Amniotic stem cell (primary cell): ENCODE results near the gene GMPR.

Experiments
- DNase-seq: peaks from one replicate; lab custom pipeline; 2025; lab: John Stamatoyannopoulos, UW

Gene GMPR

DNA sequence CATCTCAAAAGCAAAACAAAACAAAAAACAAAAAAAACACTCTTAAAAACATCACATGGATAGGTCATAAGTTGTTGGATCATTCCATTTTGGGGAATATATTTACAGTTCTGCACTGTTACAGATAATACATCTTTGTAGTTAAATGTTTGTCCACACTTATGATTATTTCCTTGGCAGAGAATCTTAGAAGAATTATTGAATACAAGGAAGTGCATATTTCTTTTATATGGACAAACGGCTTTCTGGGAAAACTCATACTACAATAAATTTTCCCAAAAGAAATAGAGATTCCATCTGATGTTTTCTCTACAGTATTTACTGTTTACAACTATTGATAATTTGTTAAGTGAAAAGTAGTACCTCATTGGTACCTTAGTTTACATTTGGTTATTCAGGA, 33.8 kb downstream of the GMPR start:
- DNase-seq, result no peak

GRCh38 chr6:16273256-16273655, 34.9 kb downstream of the GMPR start:
- peak; percentile 10 for DNase-seq

GRCh38 chr6:16274483-16274882, 36.1 kb downstream of the GMPR start:
- DNase-seq, result no peak

DNA sequence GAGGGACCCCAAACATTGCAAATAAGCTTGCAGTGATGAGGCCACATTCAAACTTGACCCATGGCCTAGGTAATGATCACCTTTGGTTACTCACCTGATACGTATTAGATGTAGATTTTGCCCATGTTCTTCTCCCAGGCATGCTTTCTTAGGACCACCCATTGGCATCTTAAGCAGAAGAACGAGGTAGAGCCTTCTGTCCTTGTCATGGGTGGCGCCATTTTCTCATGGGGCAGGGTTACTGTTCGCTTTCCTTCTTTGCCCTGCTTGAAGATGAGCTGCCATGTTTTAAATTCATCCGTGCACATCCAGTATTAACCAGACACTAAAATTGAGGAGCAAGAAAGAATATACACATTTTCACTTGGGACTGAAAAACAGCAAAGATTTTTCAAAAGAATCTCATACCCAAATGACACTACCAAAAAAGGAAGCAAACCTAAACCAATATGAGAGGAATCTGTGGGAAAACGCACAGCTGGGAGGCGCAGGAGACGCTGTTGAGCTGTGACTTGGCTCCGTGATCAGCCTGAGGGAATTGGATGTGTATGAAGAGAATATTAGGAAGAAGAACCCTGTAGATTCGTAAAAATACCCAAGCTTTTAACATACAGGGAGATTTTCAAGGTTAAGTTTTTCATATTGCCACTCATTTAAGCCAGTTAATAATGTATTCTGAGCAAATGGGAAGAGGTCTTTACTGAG, 36.6 kb downstream of the GMPR start:
- no peak for DNase-seq

DNA sequence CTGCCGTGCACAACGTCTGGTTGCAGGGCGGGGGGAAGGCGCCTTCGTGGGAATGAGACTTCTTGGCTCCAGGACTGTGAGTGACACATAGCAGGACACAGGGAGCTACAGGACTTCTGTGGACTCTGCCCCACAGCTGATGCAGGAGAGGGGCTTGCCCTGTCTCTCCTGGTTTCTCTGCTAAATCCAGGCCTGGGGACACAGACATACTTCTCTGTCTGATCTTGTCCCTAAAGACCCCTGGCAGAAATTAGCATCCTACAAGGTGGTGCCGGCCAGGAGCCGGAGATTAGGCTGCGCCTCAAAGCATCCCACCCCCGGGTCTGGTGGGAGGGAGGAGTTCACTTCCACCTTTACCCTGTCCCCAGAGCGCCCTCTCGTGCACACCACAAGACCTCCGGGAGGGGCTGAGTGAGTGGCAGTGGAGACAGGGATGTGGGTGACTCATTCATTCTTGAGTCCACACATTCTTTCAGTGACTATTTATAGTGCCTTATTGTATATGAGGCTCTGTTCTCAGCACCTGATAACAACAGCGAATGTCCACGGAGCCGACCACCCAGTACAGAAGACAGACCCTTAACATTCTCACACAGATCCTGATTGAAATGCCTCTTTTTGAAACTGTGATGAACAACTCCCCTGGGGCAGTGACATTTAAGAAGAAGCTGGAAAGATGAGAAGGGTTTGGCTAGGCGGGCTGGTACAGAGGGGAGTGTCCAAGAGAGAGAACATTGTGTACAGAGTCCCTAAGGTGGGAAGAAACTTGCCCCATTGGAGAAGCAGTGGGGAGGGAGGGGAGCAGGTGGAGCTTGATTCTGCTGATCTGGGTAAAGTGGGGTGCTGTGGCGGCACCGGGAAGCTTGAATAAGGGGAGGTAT, 39.0 kb downstream of the GMPR start:
- peak; percentile 78 for DNase-seq

- DNase-seq, result no peak
Measured at GRCh38 chr6:16278048-16278724, 39.8 kb downstream of the GMPR start.

- no peak for DNase-seq
Measured at GRCh38 chr6:16278750-16279149, 40.4 kb downstream of the GMPR start.

DNA sequence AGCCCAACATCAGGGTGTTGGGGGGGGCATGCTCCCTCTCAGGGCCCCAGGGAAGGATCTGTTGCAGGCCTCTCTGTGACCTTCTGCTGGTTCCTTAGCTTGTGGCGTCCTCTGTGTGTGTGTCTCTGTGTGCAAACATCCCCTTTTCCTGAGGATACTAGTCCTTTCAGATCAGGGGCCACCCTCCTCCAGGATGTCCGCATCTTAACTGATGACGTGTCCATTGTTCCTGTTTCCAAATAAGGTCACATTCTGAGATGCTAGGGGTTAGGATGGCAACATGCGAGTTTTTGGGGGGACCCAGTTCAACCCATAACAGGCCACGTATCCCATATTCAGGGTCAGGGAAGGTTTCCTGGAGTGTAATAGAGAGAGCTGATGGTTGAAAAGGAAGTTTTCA, 40.9 kb downstream of the GMPR start:
- no peak for DNase-seq

DNA sequence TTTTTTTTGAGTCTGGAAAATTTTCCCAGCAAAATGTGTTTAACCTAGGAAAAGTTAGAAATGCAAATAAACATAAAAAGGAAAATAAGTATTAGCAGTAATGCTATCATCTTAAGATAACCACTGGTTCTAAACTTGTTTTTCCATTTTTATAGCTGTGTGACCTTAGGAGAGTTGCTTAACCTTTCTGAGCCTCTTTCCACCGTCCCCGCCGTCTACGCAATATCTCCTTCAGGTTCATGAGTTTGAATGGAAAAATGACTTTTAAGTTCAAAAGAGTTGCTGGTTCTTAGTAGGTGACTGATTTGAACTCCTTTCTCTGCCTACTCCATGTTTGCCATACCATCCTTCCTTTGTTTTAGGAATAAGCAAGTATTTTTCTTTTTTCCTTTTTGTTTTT, 44.0 kb downstream of the GMPR start:
- DNase-seq, result no peak

DNA sequence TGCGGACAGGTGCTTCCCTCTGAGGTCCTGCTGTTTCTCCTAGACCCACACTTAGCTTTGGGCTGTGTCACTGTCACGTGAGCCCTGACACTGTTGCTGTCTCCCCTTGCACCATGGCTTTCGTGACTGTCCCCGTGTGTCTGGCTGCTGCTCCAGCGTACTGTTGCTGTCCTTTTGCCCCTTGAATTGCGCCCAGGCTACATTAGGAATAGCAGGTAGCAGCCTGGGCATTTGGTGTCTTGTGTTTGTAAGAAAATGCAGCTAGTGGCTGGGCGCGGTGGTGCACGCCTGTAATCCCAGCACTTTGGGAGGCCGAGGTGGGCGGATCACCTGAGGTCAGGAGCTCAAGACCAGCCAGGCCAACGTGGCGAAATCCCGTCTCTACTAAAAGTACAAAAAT, 46.1 kb downstream of the GMPR start:
- DNase-seq, result no peak

DNA sequence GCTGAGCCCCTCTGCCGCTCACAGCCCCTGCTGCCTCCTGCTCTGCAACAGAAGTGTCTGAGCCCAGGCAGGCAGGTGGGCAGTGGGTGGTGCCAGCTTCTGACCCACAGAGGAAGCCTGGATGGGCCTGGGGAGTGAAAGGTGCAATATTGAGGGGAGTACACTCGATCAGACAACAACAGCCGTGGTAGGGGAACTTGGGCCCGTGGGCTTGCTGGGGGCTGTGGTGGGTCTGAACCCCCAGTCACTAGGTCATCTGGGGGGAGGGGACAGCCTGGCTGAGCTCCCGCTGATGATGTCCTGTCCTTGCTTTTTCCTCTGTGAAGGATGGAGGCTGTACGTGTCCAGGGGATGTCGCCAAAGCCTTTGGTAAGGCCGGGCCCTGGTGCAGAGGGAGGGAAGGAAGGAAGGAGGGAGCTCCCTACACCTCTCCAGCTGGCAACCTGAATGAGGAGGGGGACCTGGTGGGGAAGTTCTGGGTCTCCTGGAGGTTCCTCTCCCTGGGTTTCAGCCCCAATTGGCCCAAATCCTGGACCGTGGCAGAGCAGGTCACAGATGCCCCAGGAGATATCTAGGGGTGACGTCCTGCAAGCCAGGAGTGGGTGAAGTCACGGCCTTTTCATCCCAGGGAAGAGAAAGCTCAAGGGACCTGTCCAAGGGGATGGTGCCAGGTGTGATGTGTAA, 47.2 kb downstream of the GMPR start:
- DNase-seq, result no peak

DNA sequence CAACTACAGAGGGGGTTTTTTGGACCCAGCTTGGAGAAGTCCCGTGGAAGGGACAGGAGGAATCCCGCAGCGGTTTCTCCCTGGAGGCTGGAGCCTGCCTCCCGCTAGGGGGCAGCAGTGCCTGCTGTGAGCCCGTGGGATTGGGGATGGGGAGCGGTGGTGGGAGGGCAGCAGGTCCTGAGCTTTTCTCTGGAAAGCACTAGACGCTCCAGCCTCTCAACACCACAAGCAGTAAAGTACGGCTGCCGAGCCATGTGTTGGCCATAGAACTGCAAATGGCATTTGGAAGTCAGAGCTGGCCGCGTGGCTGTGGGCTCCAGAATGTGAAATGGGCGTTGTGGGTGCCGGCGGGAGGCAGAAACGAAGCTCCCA, 47.8 kb downstream of the GMPR start:
- no peak for DNase-seq

DNA sequence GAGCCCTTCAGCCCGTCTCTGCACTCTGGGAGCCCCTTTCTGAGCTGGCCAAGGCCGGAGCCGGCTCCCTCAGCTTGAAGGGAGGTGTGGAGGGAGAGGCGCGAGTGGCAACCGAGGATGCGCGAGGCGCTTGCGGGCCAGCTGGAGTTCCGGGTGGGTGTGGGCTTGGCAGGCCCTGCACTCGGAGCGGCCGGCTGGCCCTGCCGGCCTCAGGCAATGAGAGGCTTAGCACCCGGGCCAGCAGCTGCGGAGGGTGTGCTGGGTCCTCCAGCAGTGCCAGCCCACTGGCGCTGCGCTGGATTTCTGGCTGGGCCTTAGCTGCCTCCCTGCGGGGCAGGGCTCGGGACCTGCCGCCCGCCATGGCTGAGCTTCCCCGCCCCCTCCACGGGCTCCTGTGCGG, 49.8 kb downstream of the GMPR start:
- DNase-seq, result no peak

- DNase-seq, result no peak
Measured at GRCh38 chr6:16291739-16292138, 53.4 kb downstream of the GMPR start.

- DNase-seq, result no peak
Measured at GRCh38 chr6:16292432-16292831, 54.0 kb downstream of the GMPR start.

- DNase-seq, result no peak
Measured at GRCh38 chr6:16292942-16293341, 54.6 kb downstream of the GMPR start.

GRCh38 chr6:16294371-16294770, 56.0 kb downstream of the GMPR start:
- no peak for DNase-seq

- DNase-seq, result no peak
Measured at GRCh38 chr6:16295060-16295459, 56.7 kb downstream of the GMPR start.

GRCh38 chr6:16295471-16295870, 57.1 kb downstream of the GMPR start:
- no peak for DNase-seq

DNA sequence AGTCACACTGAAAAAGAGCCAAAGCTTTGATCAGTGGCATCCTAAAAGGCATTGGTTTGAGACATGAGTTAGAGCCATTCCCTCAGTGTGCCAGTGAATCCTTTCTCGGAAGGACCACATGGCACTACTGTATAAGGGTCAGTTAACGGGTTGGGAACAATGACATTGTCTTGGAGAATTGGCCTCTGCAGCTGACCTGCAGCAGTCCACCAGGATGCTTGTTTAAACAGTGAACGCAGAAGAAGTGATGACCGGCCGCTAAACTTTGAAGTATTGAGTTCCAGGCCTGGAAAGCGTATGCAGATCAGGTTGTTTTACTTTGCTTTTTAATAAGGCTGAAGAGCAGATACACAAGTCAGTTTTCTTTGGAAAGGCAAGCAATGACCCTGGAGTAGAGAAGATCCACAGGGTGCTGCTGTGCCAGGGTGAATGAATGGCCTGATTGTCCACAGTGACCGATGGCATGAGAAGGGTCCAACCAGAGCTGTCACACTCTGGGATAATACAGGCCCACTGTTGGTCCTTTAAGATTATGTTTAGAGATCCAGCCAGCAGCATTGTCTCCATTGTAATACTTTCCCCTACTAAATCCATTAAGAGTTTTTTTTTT, 57.8 kb downstream of the GMPR start:
- DNase-seq, result no peak

- DNase-seq, result no peak
Measured at GRCh38 chr6:16299861-16300260, 61.5 kb downstream of the GMPR start.

- no peak for DNase-seq
Measured at GRCh38 chr6:16301511-16301910, 63.1 kb downstream of the GMPR start.
